Vagina (tissue), 2 donors: ENCODE results near the gene ATG14. TPM values are rescaled to one million over a fixed set of nuclear protein-coding genes. Genes with fewer than 3 reads are reported as not detected.

Experiments
- DNase-seq, 2 donors: peaks; one replicate each; pipeline ENCODE4 v3.0.0-alpha.2; 2017; ENCODE audit errors: extremely low spot score in 2 of 2
- H3K27ac ChIP-seq: fragments of 200-600 bp; sonication (generic); one replicate; pipeline ENCODE4 v1.5.1; 2019
- H3K27me3 ChIP-seq: fragments of 200-600 bp; sonication (generic); one replicate; pipeline ENCODE4 v1.5.1; 2019
- H3K36me3 ChIP-seq, 2 donors: fragments of 200-600 bp; sonication (generic); one replicate each; pipeline ENCODE4 v1.5.1; 2017 to 2019
- H3K4me1 ChIP-seq: fragments of 200-600 bp; sonication (generic); one replicate; pipeline ENCODE4 v1.5.1; 2019
- H3K4me3 ChIP-seq, 2 donors: fragments of 200-600 bp; sonication (generic); 1 replicate in 1 of 2; 2 replicates in 1 of 2; pipeline ENCODE4 v1.5.1; 2016 to 2019
- H3K9me3 ChIP-seq: fragments of 200-600 bp; sonication (generic); one replicate; pipeline ENCODE4 v1.5.1; 2019
- POLR2A ChIP-seq, 2 donors: fragments of 450-650 bp; IDR thresholded peaks; one replicate each; pipeline ENCODE4 v1.6.1; 2017; ENCODE audit warnings: antibody characterized with exemption in 2 of 2, mild to moderate bottlenecking in 2 of 2, moderate library complexity in 2 of 2
- POLR2AphosphoS5 ChIP-seq, 2 donors: sonication (generic); formaldehyde crosslinking; IDR thresholded peaks; one replicate each; pipeline ENCODE4 v1.9.0; 2017; ENCODE audit warnings: antibody characterized with exemption in 2 of 2, mild to moderate bottlenecking in 2 of 2, low read depth in 1 of 2; ENCODE audit not compliant: insufficient read depth in 1 of 2
- intact Hi-C: fragments of 100-400 bp; cut with DNase I; formaldehyde crosslinking; loops from one replicate; pipeline ENCODE4 v1.15.1; 2023
- total RNA-seq: library from RNA; depleted of rRNA; stranded (reverse); fragments of >200 nt; gene quantifications from one replicate; pipeline ENCODE4 v1.2.3, GENCODE V29; 2016
- TF ChIP-seq, protein P1 (sequence below), 3 experiments: fragments of 450-650 bp in 2 of 3; fragments of 200-600 bp in 1 of 3; sonication (generic) in 1 of 3; IDR thresholded peaks; one replicate each; pipeline ENCODE4 v1.5.1; 2017 to 2019; ENCODE audit warnings: antibody characterized with exemption in 3 of 3, mild to moderate bottlenecking in 2 of 3, moderate library complexity in 2 of 3

Gene ATG14
- total RNA-seq, 1 donor from 2014 or later: 11.5 TPM

DNA sequence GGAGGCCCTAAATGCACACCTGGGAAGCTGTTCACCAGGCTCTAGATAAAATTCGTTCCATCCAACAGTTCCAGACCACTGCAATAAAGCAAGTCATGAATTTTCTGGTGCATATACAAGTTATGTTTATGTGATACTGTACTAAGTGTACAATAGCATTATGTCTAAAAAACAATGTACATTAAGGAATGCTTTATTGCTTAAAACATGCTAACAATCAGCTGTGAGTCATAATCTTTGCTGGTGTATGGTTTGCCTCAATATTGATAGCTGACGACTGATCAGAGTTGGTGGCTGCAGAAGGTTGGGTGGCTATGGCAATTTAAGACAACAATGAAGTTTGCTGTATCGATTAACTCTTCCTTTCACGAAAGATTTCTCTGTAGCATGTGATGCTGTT lies 52.3 kb downstream of the ATG14 start:
- Histone ChIP-seq H3K27ac (no peak overlapping the region), H3K27me3 (no peaks in the 10 kb centered on the region), H3K4me3 (no peak overlapping the region), H3K36me3 (peaks cover 0 to 3% of the 10 kb centered on the region in 2 donors), H3K4me1 (peaks cover 7% of the 10 kb centered on the region), H3K9me3 (no peaks in the 10 kb centered on the region)
- DNase-seq: no peak
- intact Hi-C loops: no loop called here
- TF ChIP-seq POLR2A (IDR thresholded peaks at IDR 0.05) (no peak), POLR2AphosphoS5 (IDR thresholded peaks at IDR 0.05; ENCODE audit: insufficient read depth in 1 of 2, low read depth in 1 of 2) (no peak)
- TF ChIP-seq, protein P1, sequence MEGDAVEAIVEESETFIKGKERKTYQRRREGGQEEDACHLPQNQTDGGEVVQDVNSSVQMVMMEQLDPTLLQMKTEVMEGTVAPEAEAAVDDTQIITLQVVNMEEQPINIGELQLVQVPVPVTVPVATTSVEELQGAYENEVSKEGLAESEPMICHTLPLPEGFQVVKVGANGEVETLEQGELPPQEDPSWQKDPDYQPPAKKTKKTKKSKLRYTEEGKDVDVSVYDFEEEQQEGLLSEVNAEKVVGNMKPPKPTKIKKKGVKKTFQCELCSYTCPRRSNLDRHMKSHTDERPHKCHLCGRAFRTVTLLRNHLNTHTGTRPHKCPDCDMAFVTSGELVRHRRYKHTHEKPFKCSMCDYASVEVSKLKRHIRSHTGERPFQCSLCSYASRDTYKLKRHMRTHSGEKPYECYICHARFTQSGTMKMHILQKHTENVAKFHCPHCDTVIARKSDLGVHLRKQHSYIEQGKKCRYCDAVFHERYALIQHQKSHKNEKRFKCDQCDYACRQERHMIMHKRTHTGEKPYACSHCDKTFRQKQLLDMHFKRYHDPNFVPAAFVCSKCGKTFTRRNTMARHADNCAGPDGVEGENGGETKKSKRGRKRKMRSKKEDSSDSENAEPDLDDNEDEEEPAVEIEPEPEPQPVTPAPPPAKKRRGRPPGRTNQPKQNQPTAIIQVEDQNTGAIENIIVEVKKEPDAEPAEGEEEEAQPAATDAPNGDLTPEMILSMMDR (IDR thresholded peaks at IDR 0.05): no peak

GRCh38 chr14:55356913-55357312 lies 54.7 kb downstream of the ATG14 start:
- intact Hi-C loops: no loop called here
- Histone ChIP-seq H3K27me3 (no peaks in the 10 kb centered on the region), H3K9me3 (no peaks in the 10 kb centered on the region), H3K36me3 (peaks cover 0 to 12% of the 10 kb centered on the region in 2 donors), H3K4me1 (peaks cover 13% of the 10 kb centered on the region), H3K4me3 (no peak overlapping the region), H3K27ac (no peak overlapping the region)
- DNase-seq: peak in 1 of 2 donors; percentile 44
- TF ChIP-seq POLR2AphosphoS5 (IDR thresholded peaks at IDR 0.05; ENCODE audit: insufficient read depth in 1 of 2, low read depth in 1 of 2) (no peak), POLR2A (IDR thresholded peaks at IDR 0.05) (no peak)
- TF ChIP-seq, protein P1 (IDR thresholded peaks at IDR 0.05): no peak

DNA sequence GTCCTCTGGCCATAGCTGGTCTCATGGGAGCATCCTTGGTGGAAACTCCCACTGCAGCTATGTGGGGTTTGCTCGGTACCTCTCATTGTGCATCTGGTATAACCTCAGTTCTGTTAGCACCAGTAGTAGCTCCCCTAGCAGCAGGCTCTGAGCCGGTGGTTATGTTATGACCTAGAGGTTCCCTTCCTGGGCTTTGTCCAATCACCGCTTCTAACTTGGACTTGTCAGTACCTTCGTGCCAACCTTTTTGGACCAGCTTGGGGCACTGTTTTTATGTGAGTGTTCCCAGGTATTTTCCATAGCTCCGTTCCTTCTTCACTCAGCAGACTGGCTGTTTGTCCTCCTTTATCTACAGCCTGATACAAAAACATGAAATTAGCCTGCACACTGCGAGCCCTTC lies 55.7 kb downstream of the ATG14 start:
- Histone ChIP-seq H3K27me3 (no peaks in the 10 kb centered on the region), H3K9me3 (no peaks in the 10 kb centered on the region), H3K4me1 (peaks cover 13% of the 10 kb centered on the region), H3K4me3 (no peak overlapping the region), H3K36me3 (peaks cover 0 to 22% of the 10 kb centered on the region in 2 donors), H3K27ac (no peak overlapping the region)
- intact Hi-C loops: no loop called here
- peak in 1 of 2 donors; percentile 79 for DNase-seq
- TF ChIP-seq POLR2A (IDR thresholded peaks at IDR 0.05): no peak
- TF ChIP-seq, protein P1 (IDR thresholded peaks at IDR 0.05): no peak
- no peak for TF ChIP-seq POLR2AphosphoS5 (IDR thresholded peaks at IDR 0.05; ENCODE audit: insufficient read depth in 1 of 2, low read depth in 1 of 2)

- TF ChIP-seq POLR2A (IDR thresholded peaks at IDR 0.05): no peak
- TF ChIP-seq, protein P1 (IDR thresholded peaks at IDR 0.05): peak in 1 of 3 experiments; percentile 47
- no peaks in the 10 kb centered on the region for H3K27me3 ChIP-seq
- no peak overlapping the region for H3K4me3 ChIP-seq
- H3K9me3 ChIP-seq: no peaks in the 10 kb centered on the region
- DNase-seq: peak in 1 of 2 donors; percentile 72
- peaks cover 0 to 26% of the 10 kb centered on the region in 2 donors for H3K36me3 ChIP-seq
- peaks cover 22% of the 10 kb centered on the region for H3K4me1 ChIP-seq
- intact Hi-C loops: no loop called here
- H3K27ac ChIP-seq: no peak overlapping the region
Measured at GRCh38 chr14:55354500-55354899, 57.1 kb downstream of the ATG14 start.

- intact Hi-C loops: no loop called here
- TF ChIP-seq POLR2A (IDR thresholded peaks at IDR 0.05) (no peak), POLR2AphosphoS5 (IDR thresholded peaks at IDR 0.05; ENCODE audit: insufficient read depth in 1 of 2, low read depth in 1 of 2) (no peak)
- TF ChIP-seq, protein P1 (IDR thresholded peaks at IDR 0.05): no peak
- no peak overlapping the region for H3K27ac ChIP-seq
- DNase-seq: peak in 1 of 2 donors; percentile 81
- H3K36me3 ChIP-seq: peaks cover 0 to 26% of the 10 kb centered on the region in 2 donors
- H3K4me3 ChIP-seq: no peak overlapping the region
- no peaks in the 10 kb centered on the region for H3K27me3 ChIP-seq
- H3K9me3 ChIP-seq: no peaks in the 10 kb centered on the region
- peaks cover 27% of the 10 kb centered on the region for H3K4me1 ChIP-seq
Measured at GRCh38 chr14:55353686-55354467, 57.8 kb downstream of the ATG14 start.
